ENCODE data around the gene CNIH1.
"Not testable (repeated sequence)": the region's sequence is repeated elsewhere in the genome, so short reads cannot be mapped to it uniquely, and the experiment has no call there.

DNA sequence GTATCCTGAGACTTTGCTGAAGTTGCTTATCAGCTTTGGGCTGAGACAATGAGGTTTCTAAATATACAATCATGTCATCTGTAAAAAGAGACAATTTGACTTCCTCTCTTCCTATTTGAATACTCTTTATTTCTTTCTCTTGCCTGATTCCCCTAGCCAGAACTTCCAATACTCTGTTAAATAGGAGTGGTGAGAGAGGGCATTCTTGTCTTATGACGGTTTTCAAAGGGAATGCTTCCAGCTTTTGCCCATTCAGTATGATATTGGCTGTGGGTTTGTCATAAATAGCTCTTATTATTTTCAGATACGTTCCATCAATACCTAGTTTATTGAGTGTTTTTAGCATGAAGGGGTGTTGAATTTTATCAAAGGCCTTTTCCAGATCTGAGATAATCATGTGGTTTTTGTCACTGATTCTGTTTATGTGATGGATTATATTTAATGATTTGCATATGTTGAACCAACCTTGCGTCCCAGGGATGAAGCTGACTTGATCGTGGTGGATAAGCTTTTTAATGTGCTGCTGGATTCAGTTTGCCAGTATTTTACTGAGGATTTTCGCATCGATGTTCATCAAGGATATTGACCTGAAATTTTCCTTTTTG, 37.7 kb downstream of the CNIH1 start:
- TF ChIP-seq CHD2 (IDR thresholded peaks at IDR 0.05; ENCODE audit: low read length, partially characterized antibody); RAD21 (IDR thresholded peaks at IDR 0.05; ENCODE audit: low read length): not testable (repeated sequence)
- TF ChIP-seq, protein P1, sequence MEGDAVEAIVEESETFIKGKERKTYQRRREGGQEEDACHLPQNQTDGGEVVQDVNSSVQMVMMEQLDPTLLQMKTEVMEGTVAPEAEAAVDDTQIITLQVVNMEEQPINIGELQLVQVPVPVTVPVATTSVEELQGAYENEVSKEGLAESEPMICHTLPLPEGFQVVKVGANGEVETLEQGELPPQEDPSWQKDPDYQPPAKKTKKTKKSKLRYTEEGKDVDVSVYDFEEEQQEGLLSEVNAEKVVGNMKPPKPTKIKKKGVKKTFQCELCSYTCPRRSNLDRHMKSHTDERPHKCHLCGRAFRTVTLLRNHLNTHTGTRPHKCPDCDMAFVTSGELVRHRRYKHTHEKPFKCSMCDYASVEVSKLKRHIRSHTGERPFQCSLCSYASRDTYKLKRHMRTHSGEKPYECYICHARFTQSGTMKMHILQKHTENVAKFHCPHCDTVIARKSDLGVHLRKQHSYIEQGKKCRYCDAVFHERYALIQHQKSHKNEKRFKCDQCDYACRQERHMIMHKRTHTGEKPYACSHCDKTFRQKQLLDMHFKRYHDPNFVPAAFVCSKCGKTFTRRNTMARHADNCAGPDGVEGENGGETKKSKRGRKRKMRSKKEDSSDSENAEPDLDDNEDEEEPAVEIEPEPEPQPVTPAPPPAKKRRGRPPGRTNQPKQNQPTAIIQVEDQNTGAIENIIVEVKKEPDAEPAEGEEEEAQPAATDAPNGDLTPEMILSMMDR (IDR thresholded peaks at IDR 0.05) = not testable (repeated sequence)
